HEK293T (cell line): ENCODE results near the gene NT5DC4.

Source experiments
- BHLHE40 ChIP-seq: fragments of 450-650 bp; IDR thresholded peaks from 2 replicates; pipeline ENCODE4 v1.6.1; 2016; ENCODE audit warnings: mild to moderate bottlenecking, moderate library complexity, borderline replicate concordance
- FOXA1 ChIP-seq: fragments of 450-650 bp; IDR thresholded peaks from 2 replicates; pipeline ENCODE4 v1.6.1; 2016; ENCODE audit warnings: mild to moderate bottlenecking
- FOXK2 ChIP-seq: fragments of 450-650 bp; IDR thresholded peaks from 2 replicates; pipeline ENCODE4 v1.6.1; 2016; ENCODE audit warnings: mild to moderate bottlenecking
- LEF1 ChIP-seq: fragments of 450-650 bp; IDR thresholded peaks from 2 replicates; pipeline ENCODE4 v1.6.1; 2017; ENCODE audit warnings: mild to moderate bottlenecking, borderline replicate concordance
- SP1 ChIP-seq: fragments of 450-650 bp; IDR thresholded peaks from 2 replicates; pipeline ENCODE4 v1.6.1; 2017
- SUZ12 ChIP-seq: fragments of 450-650 bp; IDR thresholded peaks from 2 replicates; pipeline ENCODE4 v1.6.1; 2016; ENCODE audit warnings: mild to moderate bottlenecking

GRCh38 chr2:112671801-112672200 lies 49.0 kb upstream of the NT5DC4 start:
- TF ChIP-seq BHLHE40 (no peak), SUZ12 (no peak), FOXK2 (no peak), LEF1 (no peak), FOXA1 (no peak), SP1 (no peak)
